ENCODE data around the gene RAN.
"Not testable (repeated sequence)": the region's sequence is repeated elsewhere in the genome, so short reads cannot be mapped to it uniquely, and the experiment has no call there.

RAN gene

GRCh38 chr12:130849561-130850417 lies 22.1 kb upstream of the RAN start:
- DNase-seq, result no peak

- no peak for DNase-seq
These were observed 21.3 kb upstream of the RAN start for GRCh38 chr12:130850418-130851021.

GRCh38 chr12:130856088-130856487 lies 15.8 kb upstream of the RAN start:
- no peak for DNase-seq

GRCh38 chr12:130858084-130858483 lies 13.8 kb upstream of the RAN start:
- DNase-seq, result no peak

- no peak for DNase-seq
These were observed 12.7 kb upstream of the RAN start for GRCh38 chr12:130859161-130859560.

DNA sequence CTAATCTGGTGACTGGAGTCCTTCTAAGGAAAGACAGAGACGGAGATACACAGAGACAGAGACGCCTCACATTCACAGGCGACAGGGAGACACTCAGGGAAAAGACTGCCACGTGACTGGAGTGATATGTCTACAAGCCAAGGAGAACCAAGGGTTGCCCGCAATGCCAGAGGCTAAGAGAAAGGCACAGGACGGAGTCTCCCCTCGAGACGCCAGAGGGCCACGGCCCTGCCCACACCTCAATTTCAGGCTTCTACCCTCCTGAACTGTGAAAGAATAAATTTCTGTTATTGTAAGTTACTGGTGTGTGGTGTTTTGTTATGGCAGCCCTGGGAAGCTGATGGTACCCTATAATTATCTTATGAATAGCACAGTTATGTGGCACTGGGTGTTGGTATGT lies 11.6 kb upstream of the RAN start:
- no peak for DNase-seq

DNA sequence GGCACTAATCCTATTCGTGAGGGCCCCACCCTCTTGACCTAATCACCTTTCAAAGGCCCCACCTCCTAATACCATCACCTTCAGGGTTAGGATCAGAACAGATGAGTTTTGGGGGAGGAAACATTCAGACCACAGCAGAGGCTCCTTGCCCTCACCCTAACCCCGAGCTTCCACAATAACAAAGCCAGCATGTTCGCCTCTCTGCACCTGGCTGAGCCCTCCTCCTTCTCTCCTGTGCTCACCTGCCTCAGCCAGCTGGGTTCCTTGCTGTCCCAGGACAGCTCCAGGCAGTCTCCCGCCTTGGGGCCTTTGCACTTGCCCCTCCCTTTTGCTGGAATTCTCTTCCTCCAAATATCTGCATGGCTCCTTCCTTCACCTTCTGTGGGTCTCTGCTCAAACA lies 9.7 kb upstream of the RAN start:
- no peak for DNase-seq

- DNase-seq, result not testable (repeated sequence)
These were observed 9.1 kb upstream of the RAN start for GRCh38 chr12:130862771-130863170.

DNA sequence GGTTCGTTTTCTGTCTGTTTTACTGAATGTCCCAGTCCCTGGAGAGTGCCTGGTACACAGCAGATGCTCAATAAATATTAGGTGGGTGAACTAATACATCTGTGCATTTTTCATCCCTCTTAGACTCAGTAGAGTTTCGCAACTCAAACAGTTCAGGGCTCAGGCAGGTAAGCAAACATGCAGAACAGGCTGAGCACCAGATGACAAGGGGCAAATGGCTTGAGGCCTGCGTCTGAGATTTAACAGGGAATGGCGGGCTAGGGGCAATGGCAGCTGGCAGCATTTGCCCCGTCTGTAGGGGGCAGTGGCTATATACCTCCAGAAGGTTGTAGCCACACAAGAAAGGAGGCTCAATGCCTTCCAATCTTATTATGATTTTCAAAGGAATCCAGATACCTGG lies 8.6 kb upstream of the RAN start:
- no peak for DNase-seq

DNA sequence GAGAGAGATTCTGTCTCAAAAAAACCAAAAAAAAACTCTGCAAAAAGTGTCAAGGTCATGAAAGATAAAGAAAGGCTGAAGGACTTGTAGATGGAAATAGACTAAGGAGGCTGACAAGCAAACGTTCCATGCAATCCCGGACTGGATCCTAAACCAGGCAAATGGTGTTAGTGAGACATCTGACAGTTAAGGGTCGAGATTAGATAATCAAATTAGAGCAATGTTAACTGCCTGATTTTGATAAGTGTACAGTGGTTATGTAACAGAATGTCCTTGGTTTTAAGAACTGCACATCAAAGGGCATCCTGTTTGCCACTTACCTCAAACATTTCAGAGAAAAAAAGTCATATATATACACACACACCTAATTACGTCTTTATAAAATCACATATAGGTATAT lies 3.5 kb upstream of the RAN start:
- DNase-seq, result peak; percentile 51

GRCh38 chr12:130870442-130871285 lies 1.2 kb upstream of the RAN start:
- peak; percentile 78 for DNase-seq

- peak; percentile 60 for DNase-seq
These were observed 572 bp downstream of the RAN start for GRCh38 chr12:130872179-130873096.

DNA sequence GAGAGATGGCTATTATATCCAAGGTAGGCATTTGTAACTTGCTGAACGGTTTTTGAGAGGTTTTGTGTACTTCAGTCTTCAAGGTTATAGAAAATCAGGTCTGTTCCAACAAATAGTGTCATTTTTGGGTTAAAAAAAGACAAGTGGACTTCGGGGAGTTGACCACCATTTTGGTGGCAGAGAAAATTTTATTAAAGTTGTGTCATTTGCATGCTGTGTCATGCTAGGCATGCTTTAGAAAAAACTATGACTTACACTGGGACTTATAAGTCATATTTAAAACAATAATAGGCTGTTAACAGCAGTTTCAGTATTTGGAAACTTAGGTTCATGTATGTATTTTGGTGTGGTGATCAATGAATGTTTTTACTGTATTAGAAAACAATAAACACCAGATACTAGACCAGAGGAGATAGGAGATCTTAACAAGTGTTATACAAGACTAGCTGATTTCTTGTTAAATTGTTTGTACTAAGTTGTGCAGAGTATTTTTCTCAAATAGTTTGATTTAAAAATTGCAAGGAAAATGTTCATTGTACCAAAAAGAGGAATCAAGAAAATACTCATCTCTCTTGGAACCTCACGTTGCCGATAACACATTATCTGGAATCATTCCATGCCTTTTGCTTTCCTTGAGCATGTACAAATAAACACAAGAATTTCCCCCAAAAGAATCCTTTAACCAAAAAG lies 1.4 kb downstream of the RAN start:
- no peak for DNase-seq

DNA sequence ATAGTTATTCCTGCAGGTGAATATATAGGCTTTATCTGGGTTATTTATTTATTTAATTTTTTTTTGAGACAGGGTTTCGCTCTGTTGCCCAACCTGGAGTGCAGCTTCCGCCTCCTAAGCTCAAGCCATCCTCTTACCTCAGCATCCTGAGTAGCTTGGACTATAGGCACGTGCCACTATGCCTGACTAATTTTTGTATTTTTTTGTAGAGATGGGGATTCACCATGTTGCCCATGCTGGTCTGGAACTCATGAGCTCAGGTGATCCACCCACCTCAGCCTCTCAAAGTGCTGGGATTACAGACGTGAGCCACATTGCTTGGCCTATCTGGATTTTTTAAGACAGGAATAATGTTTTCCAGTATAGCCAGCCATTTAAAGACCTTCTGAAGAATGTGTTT lies 2.0 kb downstream of the RAN start:
- no peak for DNase-seq

GRCh38 chr12:130874696-130875095 lies 2.8 kb downstream of the RAN start:
- DNase-seq, result no peak

GRCh38 chr12:130875193-130875592 lies 3.3 kb downstream of the RAN start:
- DNase-seq, result no peak

GRCh38 chr12:130875708-130876107 lies 3.8 kb downstream of the RAN start:
- DNase-seq, result not testable (repeated sequence)

DNA sequence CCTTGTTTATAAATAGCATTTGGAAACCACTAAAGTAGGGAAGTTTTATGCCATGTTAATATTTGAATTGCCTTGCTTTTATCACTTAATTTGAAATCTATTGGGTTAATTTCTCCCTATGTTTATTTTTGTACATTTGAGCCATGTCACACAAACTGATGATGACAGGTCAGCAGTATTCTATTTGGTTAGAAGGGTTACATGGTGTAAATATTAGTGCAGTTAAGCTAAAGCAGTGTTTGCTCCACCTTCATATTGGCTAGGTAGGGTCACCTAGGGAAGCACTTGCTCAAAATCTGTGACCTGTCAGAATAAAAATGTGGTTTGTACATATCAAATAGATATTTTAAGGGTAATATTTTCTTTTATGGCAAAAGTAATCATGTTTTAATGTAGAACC lies 4.4 kb downstream of the RAN start:
- no peak for DNase-seq

DNA sequence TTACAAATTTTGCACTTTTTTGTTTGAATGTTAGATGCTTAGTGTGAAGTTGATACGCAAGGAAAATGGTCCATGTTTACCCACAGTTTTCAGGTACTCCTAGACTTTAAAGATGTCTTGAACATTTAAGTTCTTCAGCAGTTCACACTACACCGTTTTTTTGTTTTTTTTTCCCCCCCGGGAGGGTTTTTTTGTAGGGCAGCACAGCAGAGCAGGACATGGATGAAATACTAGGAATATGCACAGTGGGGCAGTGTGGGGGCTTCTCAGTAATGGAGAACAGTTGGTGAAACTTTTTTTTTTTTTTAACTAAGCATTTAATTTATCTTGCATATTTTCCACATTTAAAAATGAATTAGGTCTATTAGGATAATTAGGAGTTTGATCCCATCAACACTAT lies 4.9 kb downstream of the RAN start:
- no peak for DNase-seq

- DNase-seq, result no peak
These were observed 5.5 kb downstream of the RAN start for GRCh38 chr12:130877333-130877732.

- no peak for DNase-seq
These were observed 6.6 kb downstream of the RAN start for GRCh38 chr12:130878193-130879185.

All from CD4-positive, alpha-beta T cell treated with Interleukin-12 subunit alpha and Interleukin-12 subunit beta, for 1 hour (primary cell).